Measurements from ENCODE around the gene SAT2. TPM values are rescaled to one million over a fixed set of nuclear protein-coding genes. Genes with fewer than 3 reads are reported as not detected.

Gene SAT2
- total RNA-seq, 4 donors from 2014 or later = 18.5 to 74.8 (median 46.0) TPM

GRCh38 chr17:7589204-7589868 lies 38.3 kb downstream of the SAT2 start:
- intact Hi-C loops (cut with DNase I; ENCODE audit: low total_unique reads) = loop anchor here (10.0 kb wide), 1 partner anchor 235 kb away; the partner anchor contains the start of genes KCTD11 and TMEM95
- Histone ChIP-seq H3K27ac (peak overlapping the region; percentile 82 to 85), H3K4me1 (peaks cover 0 to 4% of the 10 kb centered on the region in 2 donors), H3K36me3 (no peaks in the 10 kb centered on the region), H3K27me3 (no peaks in the 10 kb centered on the region), H3K9me3 (no peaks in the 10 kb centered on the region), H3K4me3 (peak overlapping the region; percentile 57 to 79)
- TF ChIP-seq CTCF (IDR thresholded peaks at IDR 0.05) = peak; percentile 88 to 93 (median 90)
- TF ChIP-seq POLR2A (IDR thresholded peaks at IDR 0.05) = peak in 1 of 2 donors; percentile 51
- peak; percentile 88 for DNase-seq

GRCh38 chr17:7588553-7589203 lies 38.9 kb downstream of the SAT2 start:
- Histone ChIP-seq H3K4me1 (peaks cover 0 to 4% of the 10 kb centered on the region in 2 donors), H3K27me3 (no peaks in the 10 kb centered on the region), H3K4me3 (peak overlapping the region; percentile 57 to 79), H3K27ac (peak overlapping the region; percentile 82 to 85), H3K9me3 (no peaks in the 10 kb centered on the region), H3K36me3 (no peaks in the 10 kb centered on the region)
- peak in 1 of 2 donors; percentile 39 for DNase-seq
- intact Hi-C loops (cut with DNase I; ENCODE audit: low total_unique reads) = loop anchor here (10.0 kb wide), 1 partner anchor 234 kb away; the partner anchor contains the start of genes KCTD11 and TMEM95
- TF ChIP-seq POLR2A (IDR thresholded peaks at IDR 0.05) (no peak), CTCF (IDR thresholded peaks at IDR 0.05) (no peak)

GRCh38 chr17:7587420-7588151 lies 40.0 kb downstream of the SAT2 start:
- Histone ChIP-seq H3K4me3 (peak overlapping the region in 1 of 2 donors; percentile 79), H3K27me3 (no peaks in the 10 kb centered on the region), H3K27ac (peak overlapping the region; percentile 82 to 85), H3K36me3 (no peaks in the 10 kb centered on the region), H3K4me1 (peaks cover 6 to 11% of the 10 kb centered on the region in 2 donors), H3K9me3 (no peaks in the 10 kb centered on the region)
- intact Hi-C loops (cut with DNase I; ENCODE audit: low total_unique reads) = loop anchor here (10.0 kb wide), 1 partner anchor 233 kb away; the partner anchor contains the start of genes KCTD11 and TMEM95
- no peak for TF ChIP-seq POLR2A (IDR thresholded peaks at IDR 0.05)
- no peak for TF ChIP-seq CTCF (IDR thresholded peaks at IDR 0.05)
- DNase-seq = peak in 1 of 2 donors; percentile 64

- Histone ChIP-seq H3K4me3 (no peak overlapping the region), H3K36me3 (no peaks in the 10 kb centered on the region), H3K9me3 (no peaks in the 10 kb centered on the region), H3K27me3 (no peaks in the 10 kb centered on the region), H3K4me1 (peaks cover 7 to 11% of the 10 kb centered on the region in 2 donors), H3K27ac (peak overlapping the region; percentile 82 to 85)
- DNase-seq = no peak
- intact Hi-C loops (cut with DNase I; ENCODE audit: low total_unique reads) = loop anchor here (10.0 kb wide), 1 partner anchor 232 kb away; the partner anchor contains the start of genes KCTD11 and TMEM95
- TF ChIP-seq CTCF (IDR thresholded peaks at IDR 0.05) (no peak), POLR2A (IDR thresholded peaks at IDR 0.05) (no peak)
Observed at GRCh38 chr17:7586673-7587419, 40.8 kb downstream of the SAT2 start.

Measured in uterus (tissue), 4 donors.